Subcutaneous abdominal adipose tissue (tissue), 5 donors: ENCODE data around the gene ASPDH.
A peak's percentile ranks its signal among the peaks of the same experiment; 100 is the strongest.
"Not testable (repeated sequence)": the region's sequence is repeated elsewhere in the genome, so short reads cannot be mapped to it uniquely, and the experiment has no call there.

Experiments
- H3K27ac ChIP-seq: one replicate; pipeline ENCODE4 v1.7.0; 2013; ENCODE audit warnings: low read depth, mild to moderate bottlenecking, inconsistent platforms, low read length, moderate library complexity
- H3K27me3 ChIP-seq, 5 donors: one replicate each; pipeline ENCODE4 v1.7.0; 2013; ENCODE audit warnings: low read length in 5 of 5, inconsistent platforms in 1 of 5; ENCODE audit not compliant: control insufficient read depth in 5 of 5, insufficient read depth in 4 of 5
- H3K36me3 ChIP-seq, 5 donors: one replicate each; pipeline ENCODE4 v1.7.0; 2013; ENCODE audit warnings: low read length in 5 of 5; ENCODE audit not compliant: control insufficient read depth in 5 of 5, insufficient read depth in 5 of 5
- H3K4me1 ChIP-seq, 5 donors: one replicate each; pipeline ENCODE4 v1.7.0; 2013; ENCODE audit warnings: low read length in 5 of 5, mild to moderate bottlenecking in 3 of 5, moderate library complexity in 1 of 5; ENCODE audit not compliant: control insufficient read depth in 5 of 5, insufficient read depth in 5 of 5
- H3K4me3 ChIP-seq, 5 donors: one replicate each; pipeline ENCODE4 v1.7.0; 2013; ENCODE audit warnings: low read length in 5 of 5, low read depth in 1 of 5
- H3K9ac ChIP-seq, 5 donors: one replicate each; pipeline ENCODE4 v1.7.0; 2013; ENCODE audit warnings: low read length in 5 of 5, mild to moderate bottlenecking in 4 of 5, moderate library complexity in 3 of 5
- H3K9me3 ChIP-seq, 5 donors: one replicate each; pipeline ENCODE4 v1.7.0; 2013; ENCODE audit warnings: low read length in 5 of 5; ENCODE audit not compliant: control insufficient read depth in 5 of 5
- donor health status: healthy.
- donor health status: healthy.
- donor health status: healthy.
- donor health status: healthy.
- donor health status: healthy.

The ASPDH gene

GRCh38 chr19:50480281-50481111, 33.2 kb downstream of the ASPDH start:
- Histone ChIP-seq H3K27me3 (no peaks in the 10 kb centered on the region), H3K27ac (no peak overlapping the region), H3K36me3 (peaks cover 0 to 56% (median 50%) of the 10 kb centered on the region in 5 donors), H3K4me1 (peaks cover 3 to 21% (median 16%) of the 10 kb centered on the region in 5 donors), H3K9ac (no peak overlapping the region), H3K9me3 (no peaks in the 10 kb centered on the region), H3K4me3 (no peak overlapping the region)

GRCh38 chr19:50479761-50480251, 33.9 kb downstream of the ASPDH start:
- H3K9me3 ChIP-seq: no peaks in the 10 kb centered on the region
- H3K9ac ChIP-seq: no peak overlapping the region
- peaks cover 0 to 54% (median 46%) of the 10 kb centered on the region in 5 donors for H3K36me3 ChIP-seq
- H3K4me1 ChIP-seq: peaks cover 3 to 21% (median 16%) of the 10 kb centered on the region in 5 donors
- H3K27ac ChIP-seq: no peak overlapping the region
- no peak overlapping the region for H3K4me3 ChIP-seq
- no peaks in the 10 kb centered on the region for H3K27me3 ChIP-seq

DNA sequence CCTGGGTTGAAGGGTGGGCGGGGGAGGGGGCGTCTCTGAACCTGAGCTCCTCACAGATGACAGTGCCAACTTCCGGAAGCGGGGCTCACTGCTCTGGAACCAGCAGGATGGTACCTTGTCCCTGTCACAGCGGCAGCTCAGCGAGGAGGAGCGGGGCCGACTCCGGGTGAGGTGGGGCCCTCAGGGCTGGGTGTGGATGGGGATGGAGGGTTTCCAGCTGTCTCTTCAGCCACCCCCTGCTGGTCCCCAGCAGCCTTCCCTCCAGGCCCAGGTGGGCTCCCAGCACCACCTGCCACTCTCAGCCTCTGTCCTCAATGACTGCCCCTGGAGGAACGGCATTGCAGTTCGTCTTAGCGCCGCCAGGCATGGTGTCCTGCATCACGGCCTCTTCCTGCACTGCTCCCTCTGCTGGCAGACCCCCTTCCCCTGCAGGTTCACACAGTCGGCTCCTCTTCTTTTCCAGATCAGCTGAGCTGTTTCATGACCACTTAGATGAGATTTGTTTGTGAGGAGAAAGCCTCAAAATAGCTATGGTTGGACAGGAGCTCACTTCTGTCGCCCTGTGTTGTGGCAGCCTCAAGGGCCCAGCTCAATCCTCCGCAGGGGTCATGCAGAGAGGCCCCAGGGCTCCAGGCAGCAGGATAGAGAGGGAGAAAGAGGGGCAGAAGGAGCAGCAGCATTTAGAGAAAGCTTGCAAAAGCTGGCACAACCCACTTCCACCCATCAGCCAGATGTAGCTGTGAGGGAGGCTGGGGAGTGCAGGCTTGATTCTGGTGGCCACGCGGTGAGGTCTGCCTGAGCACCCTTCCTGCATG, 34.6 kb downstream of the ASPDH start:
- no peak overlapping the region for H3K9ac ChIP-seq
- no peaks in the 10 kb centered on the region for H3K9me3 ChIP-seq
- H3K27me3 ChIP-seq: no peaks in the 10 kb centered on the region
- peaks cover 0 to 50% (median 46%) of the 10 kb centered on the region in 5 donors for H3K36me3 ChIP-seq
- H3K4me1 ChIP-seq: peaks cover 3 to 21% (median 16%) of the 10 kb centered on the region in 5 donors
- no peak overlapping the region for H3K4me3 ChIP-seq
- H3K27ac ChIP-seq: no peak overlapping the region

DNA sequence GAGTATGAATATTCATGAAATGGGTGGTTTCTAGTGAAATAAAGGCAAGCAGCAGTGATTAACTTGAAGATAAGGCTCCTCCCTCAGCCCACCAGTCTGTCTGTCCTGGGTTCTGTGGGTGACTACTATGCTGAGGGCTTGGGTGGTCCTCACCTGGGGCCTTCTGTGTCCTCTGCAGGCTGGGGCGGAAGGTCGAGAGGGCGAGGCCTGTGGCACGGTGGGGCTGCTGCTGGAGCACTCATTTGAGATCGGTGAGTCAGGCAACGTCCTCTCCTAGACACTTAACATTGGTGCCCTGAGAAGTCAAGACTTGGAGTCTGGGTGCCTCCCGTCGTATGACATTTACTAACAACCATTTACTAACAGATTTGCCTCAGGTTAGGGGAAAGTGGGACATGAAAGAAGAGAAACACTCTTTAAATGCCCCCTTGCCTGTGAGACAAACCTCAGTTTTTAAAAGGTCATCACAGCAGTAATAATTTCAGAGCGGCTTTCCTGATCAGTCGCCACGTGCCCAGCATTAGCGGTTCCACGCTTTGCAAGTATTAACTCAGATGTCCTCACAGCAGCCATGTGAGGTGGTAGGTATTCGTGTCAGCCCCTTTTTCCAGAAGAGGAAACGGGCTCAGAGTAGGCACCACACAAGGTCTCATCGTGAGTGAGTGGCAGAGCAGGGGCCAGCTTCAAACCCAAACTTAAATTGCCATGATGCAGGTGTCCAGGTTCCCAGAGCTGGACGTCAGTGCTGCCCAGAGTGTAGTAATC, 35.8 kb downstream of the ASPDH start:
- H3K9ac ChIP-seq: peak overlapping the region in 4 of 5 donors; percentile 30 to 95 (median 58)
- H3K27me3 ChIP-seq: no peaks in the 10 kb centered on the region
- H3K9me3 ChIP-seq: no peaks in the 10 kb centered on the region
- peak overlapping the region in 2 of 5 donors; percentile 93 to 94 for H3K4me3 ChIP-seq
- H3K36me3 ChIP-seq: peaks cover 0 to 44% (median 40%) of the 10 kb centered on the region in 5 donors
- no peak overlapping the region for H3K27ac ChIP-seq
- H3K4me1 ChIP-seq: peaks cover 3 to 21% (median 16%) of the 10 kb centered on the region in 5 donors

DNA sequence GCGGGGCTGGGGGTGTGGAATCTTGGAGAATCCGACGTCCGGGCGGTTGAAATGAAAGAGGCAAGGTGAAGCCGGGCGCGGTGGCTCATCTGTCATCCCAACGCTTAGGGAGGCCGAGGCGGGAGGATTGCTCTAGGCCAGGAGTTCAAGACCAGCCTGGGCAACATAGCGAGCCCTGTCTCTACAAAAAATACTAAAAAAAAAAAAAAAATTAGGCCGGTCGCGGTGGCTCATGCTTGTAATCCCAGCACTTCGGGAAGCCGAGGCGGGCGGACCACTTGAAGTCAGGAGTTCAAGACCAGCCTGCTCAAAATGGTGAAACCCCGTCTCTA, 36.8 kb downstream of the ASPDH start:
- H3K4me3 ChIP-seq: peak overlapping the region; percentile 69 to 98 (median 93)
- peaks cover 3 to 21% (median 16%) of the 10 kb centered on the region in 5 donors for H3K4me1 ChIP-seq
- H3K9ac ChIP-seq: peak overlapping the region in 4 of 5 donors; percentile 76 to 95 (median 88)
- no peaks in the 10 kb centered on the region for H3K9me3 ChIP-seq
- no peak overlapping the region for H3K27ac ChIP-seq
- H3K27me3 ChIP-seq: no peaks in the 10 kb centered on the region
- peaks cover 0 to 35% (median 31%) of the 10 kb centered on the region in 5 donors for H3K36me3 ChIP-seq

- Histone ChIP-seq H3K27me3 (no peaks in the 10 kb centered on the region), H3K27ac (no peak within 1 kb of the TSS), H3K36me3 (peaks cover 0 to 30% (median 25%) of the 10 kb centered on the region in 5 donors), H3K9me3 (no peaks in the 10 kb centered on the region), H3K4me3 (peak within 1 kb of the TSS; percentile 69 to 98 (median 93)), H3K9ac (peak within 1 kb of the TSS; percentile 76 to 95 (median 81)), H3K4me1 (peaks cover 3 to 21% (median 16%) of the 10 kb centered on the region in 5 donors)
These were observed 37.3 kb downstream of the ASPDH start, which contains the start of the genes EMC10 and GARIN5A for GRCh38 chr19:50476224-50476906. TSS of gene EMC10 (plus strand) at chr19:50476507. CDS start at chr19:50476545, 38 bp downstream. TSS of gene GARIN5A (minus strand) at chr19:50476848. CDS start at chr19:50476388, 460 bp downstream.

- no peak overlapping the region for H3K9ac ChIP-seq
- peak overlapping the region in 3 of 5 donors; percentile 93 to 98 (median 94) for H3K4me3 ChIP-seq
- peaks cover 0 to 24% (median 20%) of the 10 kb centered on the region in 5 donors for H3K36me3 ChIP-seq
- no peak overlapping the region for H3K27ac ChIP-seq
- H3K9me3 ChIP-seq: no peaks in the 10 kb centered on the region
- H3K27me3 ChIP-seq: no peaks in the 10 kb centered on the region
- H3K4me1 ChIP-seq: peaks cover 3 to 21% (median 16%) of the 10 kb centered on the region in 5 donors
These were observed 37.9 kb downstream of the ASPDH start for GRCh38 chr19:50475736-50476223.

- Histone ChIP-seq H3K9ac (no peak overlapping the region), H3K27me3 (no peaks in the 10 kb centered on the region), H3K4me3 (no peak overlapping the region), H3K36me3 (peaks cover 0 to 18% (median 13%) of the 10 kb centered on the region in 5 donors), H3K9me3 (no peaks in the 10 kb centered on the region), H3K27ac (no peak overlapping the region), H3K4me1 (peaks cover 3 to 21% (median 16%) of the 10 kb centered on the region in 5 donors)
These were observed 38.6 kb downstream of the ASPDH start for GRCh38 chr19:50475101-50475568.

DNA sequence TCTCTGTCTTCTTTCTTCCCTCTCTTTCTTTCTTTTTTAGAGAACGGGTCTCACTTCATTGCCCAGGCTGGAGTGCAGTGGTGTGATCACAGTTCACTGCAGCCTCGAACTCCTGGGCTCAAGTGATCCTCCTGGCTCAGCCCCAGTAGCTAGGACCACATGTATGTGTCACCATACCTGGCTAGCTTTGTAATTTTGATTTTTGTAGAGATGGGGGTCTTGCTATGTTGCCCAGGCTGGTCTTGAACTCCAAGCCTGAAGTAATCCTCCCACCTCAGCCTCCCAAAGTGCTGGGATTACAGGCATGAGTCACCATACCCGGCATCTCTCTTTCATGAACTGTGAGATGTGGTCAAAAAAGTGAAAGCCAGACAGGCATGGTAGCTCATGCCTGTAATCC, 40.4 kb downstream of the ASPDH start:
- H3K4me1 ChIP-seq: peaks cover 3 to 20% (median 16%) of the 10 kb centered on the region in 5 donors
- not testable (repeated sequence) for H3K36me3 ChIP-seq, H3K27ac ChIP-seq, H3K27me3 ChIP-seq, H3K4me3 ChIP-seq, H3K9me3 ChIP-seq, H3K9ac ChIP-seq
